ENCODE data around the gene POLR3K. TPM values are rescaled to one million over a fixed set of nuclear protein-coding genes. Genes with fewer than 3 reads are reported as not detected.
"Not testable (repeated sequence)": the region's sequence is repeated elsewhere in the genome, so short reads cannot be mapped to it uniquely, and the experiment has no call there.

The POLR3K gene
- total RNA-seq, 1 experiment from 2014 or later: 29.3 TPM

GRCh38 chr16:30627-31026 lies 22.8 kb downstream of the POLR3K start:
- BruUV-seq (replicated peaks); H3K27me3 Mint-ChIP-seq (ENCODE audit: insufficient read depth, unreplicated experiment); POLR2A ChIA-PET; H3K4me1 Mint-ChIP-seq (ENCODE audit: low read depth, unreplicated experiment); intact Hi-C loops (cut with micrococcal nuclease; ENCODE audit: unreplicated experiment); H3K9me3 ChIP-seq; H3K4me3 ChIP-seq (ENCODE audit: low read depth, low read length); H3K4me3 Mint-ChIP-seq (ENCODE audit: unreplicated experiment); H3K4me1 ChIP-seq; H3K27ac Mint-ChIP-seq (ENCODE audit: unreplicated experiment); DNase-seq; H3K27me3 ChIP-seq (replicated peaks; ENCODE audit: control insufficient read depth, insufficient read depth, low read length); H3K9me3 Mint-ChIP-seq (ENCODE audit: unreplicated experiment); H3K36me3 ChIP-seq (ENCODE audit: control insufficient read depth, insufficient read depth, low read length); CTCF ChIA-PET: not testable (repeated sequence)
- peaks cover 17% of the 10 kb centered on the region for H3K36me3 Mint-ChIP-seq (ENCODE audit: insufficient read depth, unreplicated experiment)

GRCh38 chr16:25926-26348 lies 27.5 kb downstream of the POLR3K start:
- BruUV-seq (replicated peaks); H3K4me3 ChIP-seq (ENCODE audit: low read depth, low read length); H3K27me3 Mint-ChIP-seq (ENCODE audit: insufficient read depth, unreplicated experiment); H3K4me3 Mint-ChIP-seq (ENCODE audit: unreplicated experiment); CTCF ChIA-PET; intact Hi-C loops (cut with micrococcal nuclease; ENCODE audit: unreplicated experiment); H3K36me3 ChIP-seq (ENCODE audit: control insufficient read depth, insufficient read depth, low read length); H3K4me1 Mint-ChIP-seq (ENCODE audit: low read depth, unreplicated experiment); DNase-seq; POLR2A ChIA-PET; H3K4me1 ChIP-seq; H3K9me3 Mint-ChIP-seq (ENCODE audit: unreplicated experiment); H3K36me3 Mint-ChIP-seq (ENCODE audit: insufficient read depth, unreplicated experiment); H3K9me3 ChIP-seq; H3K27ac Mint-ChIP-seq (ENCODE audit: unreplicated experiment); H3K27me3 ChIP-seq (replicated peaks; ENCODE audit: control insufficient read depth, insufficient read depth, low read length): not testable (repeated sequence)

DNA sequence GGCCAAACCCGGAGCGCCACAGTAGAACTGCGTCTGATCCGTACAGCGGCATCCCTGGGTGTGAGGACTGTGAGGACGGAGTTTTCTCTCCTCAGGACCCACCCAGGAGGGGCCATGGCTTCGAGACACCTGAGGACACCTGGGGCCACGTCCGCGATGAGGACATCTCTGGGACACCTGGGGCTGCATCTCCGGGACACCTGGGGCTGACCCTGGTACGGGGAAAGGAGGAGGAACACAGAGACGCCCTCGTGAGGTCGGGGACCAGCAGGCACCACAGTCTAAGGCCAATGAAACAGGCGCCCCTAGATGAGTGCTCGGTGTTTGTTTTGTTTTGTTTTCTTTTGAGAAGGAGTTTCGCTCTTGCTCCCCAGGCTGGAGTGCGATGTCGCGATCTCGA lies 29.3 kb downstream of the POLR3K start:
- DNase-seq; H3K4me1 Mint-ChIP-seq (ENCODE audit: low read depth, unreplicated experiment); BruUV-seq (replicated peaks); H3K27ac Mint-ChIP-seq (ENCODE audit: unreplicated experiment); H3K4me1 ChIP-seq; CTCF ChIA-PET; H3K36me3 ChIP-seq (ENCODE audit: control insufficient read depth, insufficient read depth, low read length); H3K27me3 Mint-ChIP-seq (ENCODE audit: insufficient read depth, unreplicated experiment); H3K4me3 ChIP-seq (ENCODE audit: low read depth, low read length); H3K4me3 Mint-ChIP-seq (ENCODE audit: unreplicated experiment); POLR2A ChIA-PET; H3K36me3 Mint-ChIP-seq (ENCODE audit: insufficient read depth, unreplicated experiment); H3K9me3 ChIP-seq; intact Hi-C loops (cut with micrococcal nuclease; ENCODE audit: unreplicated experiment); H3K27me3 ChIP-seq (replicated peaks; ENCODE audit: control insufficient read depth, insufficient read depth, low read length); H3K9me3 Mint-ChIP-seq (ENCODE audit: unreplicated experiment): not testable (repeated sequence)

DNA sequence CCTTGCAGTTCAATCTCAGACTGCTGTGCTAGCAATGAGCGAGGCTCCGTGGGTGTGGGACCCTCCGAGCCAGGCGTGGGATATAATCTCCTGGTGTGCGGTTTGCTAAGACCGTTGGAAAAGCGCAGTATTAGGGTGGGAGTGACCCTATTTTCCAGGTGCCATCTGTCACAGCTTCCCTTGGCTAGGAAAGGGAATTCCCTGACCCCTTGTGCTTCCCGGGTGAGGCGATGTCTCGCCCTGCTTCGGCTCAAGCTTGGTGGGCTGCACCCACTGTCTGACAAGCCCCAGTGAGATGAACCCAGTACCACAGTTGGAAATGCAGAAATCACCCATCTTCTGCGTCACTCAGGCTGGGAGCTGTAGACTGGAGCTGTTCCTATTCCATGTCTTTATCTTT lies 32.5 kb downstream of the POLR3K start:
- H3K9me3 ChIP-seq; H3K4me1 ChIP-seq; H3K4me3 Mint-ChIP-seq (ENCODE audit: unreplicated experiment); BruUV-seq (replicated peaks); H3K27ac Mint-ChIP-seq (ENCODE audit: unreplicated experiment); H3K9me3 Mint-ChIP-seq (ENCODE audit: unreplicated experiment); H3K4me1 Mint-ChIP-seq (ENCODE audit: low read depth, unreplicated experiment); H3K36me3 Mint-ChIP-seq (ENCODE audit: insufficient read depth, unreplicated experiment); POLR2A ChIA-PET; H3K27me3 Mint-ChIP-seq (ENCODE audit: insufficient read depth, unreplicated experiment); CTCF ChIA-PET; DNase-seq; H3K36me3 ChIP-seq (ENCODE audit: control insufficient read depth, insufficient read depth, low read length); intact Hi-C loops (cut with micrococcal nuclease; ENCODE audit: unreplicated experiment); H3K4me3 ChIP-seq (ENCODE audit: low read depth, low read length); H3K27me3 ChIP-seq (replicated peaks; ENCODE audit: control insufficient read depth, insufficient read depth, low read length): not testable (repeated sequence)

DNA sequence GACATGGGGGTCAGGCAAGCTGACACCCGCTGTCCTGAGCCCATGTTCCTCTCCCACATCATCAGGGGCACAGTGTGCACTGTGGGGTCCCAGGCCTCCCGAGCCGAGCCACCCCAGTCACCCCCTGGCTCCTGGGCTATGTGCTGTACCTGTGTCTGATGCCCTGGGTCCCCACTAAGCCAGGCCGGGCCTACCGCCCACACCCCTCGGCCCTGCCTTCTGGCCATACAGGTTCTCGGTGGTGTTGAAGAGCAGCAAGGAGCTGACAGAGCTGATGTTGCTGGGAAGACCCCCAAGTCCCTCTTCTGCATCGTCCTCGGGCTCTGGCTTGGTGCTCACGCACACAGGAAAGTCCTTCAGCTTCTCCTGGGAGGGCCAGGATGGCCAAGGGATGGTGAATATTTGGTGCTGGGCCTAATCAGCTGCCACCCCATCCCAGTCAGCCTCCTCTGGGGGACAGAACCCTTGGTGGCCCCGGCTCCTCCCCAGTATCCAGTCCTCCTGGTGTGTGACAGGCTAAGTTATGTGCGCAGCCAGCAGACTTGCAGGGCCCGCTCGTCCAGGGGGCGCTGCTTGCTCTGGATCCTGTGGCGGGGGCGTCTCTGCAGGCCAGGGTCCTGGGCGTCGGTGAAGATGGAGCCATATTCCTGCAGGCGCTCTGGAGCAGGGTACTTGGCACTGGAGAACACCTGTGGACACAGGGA lies 36.2 kb downstream of the POLR3K start:
- H3K36me3 Mint-ChIP-seq (ENCODE audit: insufficient read depth, unreplicated experiment); H3K27ac Mint-ChIP-seq (ENCODE audit: unreplicated experiment): not testable (repeated sequence)

More for the DNA sequence above, 36.2 kb downstream of the POLR3K start:
- H3K4me3 ChIP-seq (ENCODE audit: low read depth, low read length); POLR2A ChIA-PET; H3K27me3 ChIP-seq (replicated peaks; ENCODE audit: control insufficient read depth, insufficient read depth, low read length); H3K4me1 ChIP-seq; H3K9me3 Mint-ChIP-seq (ENCODE audit: unreplicated experiment); DNase-seq; H3K4me3 Mint-ChIP-seq (ENCODE audit: unreplicated experiment); BruUV-seq (replicated peaks); intact Hi-C loops (cut with micrococcal nuclease; ENCODE audit: unreplicated experiment); H3K36me3 ChIP-seq (ENCODE audit: control insufficient read depth, insufficient read depth, low read length); H3K27me3 Mint-ChIP-seq (ENCODE audit: insufficient read depth, unreplicated experiment); H3K4me1 Mint-ChIP-seq (ENCODE audit: low read depth, unreplicated experiment); H3K9me3 ChIP-seq; CTCF ChIA-PET: not testable (repeated sequence)

Measured in Caco-2 (cell line).